Astrocyte of the cerebellum (primary cell): Measurements from ENCODE around the gene CMIP.

ENCODE experiments used
- DNase-seq: peaks from one replicate; pipeline ENCODE4 v3.0.0-alpha.2; 2011; ENCODE audit warnings: low read depth
- H3K4me3 ChIP-seq: 2 replicates; pipeline ENCODE4 v1.5.1; 2011; ENCODE audit warnings: mild to moderate bottlenecking, low read depth, low read length, moderate library complexity
- in situ Hi-C: cut with HindIII; loops from 2 replicates; pipeline ENCODE4 v1.10.0; 2017; ENCODE audit warnings: low sequenced_read_pairs
- TF ChIP-seq, protein P1 (sequence below): IDR thresholded peaks from 2 replicates; pipeline ENCODE4 v1.5.1; 2012; ENCODE audit warnings: low read length, low read depth, moderate library complexity, mild to moderate bottlenecking; ENCODE audit errors: missing control alignments

Gene CMIP

DNA sequence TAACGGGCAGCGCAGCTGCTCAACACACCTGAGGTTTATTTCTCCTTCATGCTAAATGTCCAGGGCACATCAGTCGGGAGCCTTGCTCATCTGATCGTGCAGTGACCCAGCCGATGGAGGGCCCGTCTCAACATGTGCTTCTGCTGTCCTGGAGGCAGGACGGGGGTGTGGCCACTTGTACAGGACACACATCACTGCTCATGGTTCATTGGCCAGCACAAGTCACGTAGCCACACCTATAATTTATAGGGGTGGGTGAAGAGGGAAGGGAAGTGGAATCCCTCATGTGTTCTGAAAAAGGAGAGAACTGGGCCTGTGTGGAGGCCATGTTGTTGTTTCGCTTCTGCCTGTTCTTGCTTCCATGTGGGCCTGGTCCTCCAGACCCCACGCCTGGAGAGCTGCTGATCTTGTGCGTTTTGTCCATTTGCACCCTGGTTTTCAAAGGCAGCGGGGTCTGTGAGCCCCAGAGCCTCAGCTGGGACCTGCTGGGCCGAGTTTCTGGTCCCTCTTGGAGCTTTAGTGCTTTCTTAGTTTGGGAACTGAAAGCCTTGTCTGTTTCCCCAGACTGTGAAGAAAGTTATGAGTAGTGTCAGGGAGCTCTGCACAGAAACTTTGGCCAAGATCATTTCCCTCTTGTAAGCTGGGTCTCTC is 60.5 kb downstream of the CMIP start:
- no peak for DNase-seq
- TF ChIP-seq, protein P1, sequence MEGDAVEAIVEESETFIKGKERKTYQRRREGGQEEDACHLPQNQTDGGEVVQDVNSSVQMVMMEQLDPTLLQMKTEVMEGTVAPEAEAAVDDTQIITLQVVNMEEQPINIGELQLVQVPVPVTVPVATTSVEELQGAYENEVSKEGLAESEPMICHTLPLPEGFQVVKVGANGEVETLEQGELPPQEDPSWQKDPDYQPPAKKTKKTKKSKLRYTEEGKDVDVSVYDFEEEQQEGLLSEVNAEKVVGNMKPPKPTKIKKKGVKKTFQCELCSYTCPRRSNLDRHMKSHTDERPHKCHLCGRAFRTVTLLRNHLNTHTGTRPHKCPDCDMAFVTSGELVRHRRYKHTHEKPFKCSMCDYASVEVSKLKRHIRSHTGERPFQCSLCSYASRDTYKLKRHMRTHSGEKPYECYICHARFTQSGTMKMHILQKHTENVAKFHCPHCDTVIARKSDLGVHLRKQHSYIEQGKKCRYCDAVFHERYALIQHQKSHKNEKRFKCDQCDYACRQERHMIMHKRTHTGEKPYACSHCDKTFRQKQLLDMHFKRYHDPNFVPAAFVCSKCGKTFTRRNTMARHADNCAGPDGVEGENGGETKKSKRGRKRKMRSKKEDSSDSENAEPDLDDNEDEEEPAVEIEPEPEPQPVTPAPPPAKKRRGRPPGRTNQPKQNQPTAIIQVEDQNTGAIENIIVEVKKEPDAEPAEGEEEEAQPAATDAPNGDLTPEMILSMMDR: no peak
- H3K4me3 ChIP-seq: no peak overlapping the region
- in situ Hi-C loops: no loop called here

- in situ Hi-C loops: no loop called here
- DNase-seq: no peak
- H3K4me3 ChIP-seq: no peak overlapping the region
- TF ChIP-seq, protein P1: no peak
Measured at GRCh38 chr16:81509404-81509803, 64.8 kb downstream of the CMIP start.

DNA sequence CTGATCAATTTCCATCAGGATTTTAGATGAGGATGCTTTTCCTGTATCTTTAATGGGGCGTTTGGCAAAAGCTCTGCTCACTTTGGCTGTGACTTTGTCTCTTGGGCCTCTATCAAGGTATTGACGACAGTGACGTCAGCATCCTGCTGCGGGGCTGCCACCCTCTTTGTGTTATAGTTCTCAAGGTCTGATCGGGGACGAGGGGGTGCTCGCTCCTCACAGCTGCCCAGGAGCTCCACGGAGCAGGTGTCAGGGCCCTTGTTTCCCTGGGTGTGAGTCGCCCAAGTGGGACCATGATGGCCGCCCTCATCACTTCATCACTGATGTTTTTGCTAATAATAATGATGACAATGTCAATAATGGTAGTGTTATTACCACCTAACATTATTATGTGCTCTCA is 65.4 kb downstream of the CMIP start:
- no peak overlapping the region for H3K4me3 ChIP-seq
- TF ChIP-seq, protein P1: no peak
- in situ Hi-C loops: no loop called here
- no peak for DNase-seq

- no peak overlapping the region for H3K4me3 ChIP-seq
- peak; percentile 22 for DNase-seq
- in situ Hi-C loops: no loop called here
- TF ChIP-seq, protein P1: no peak
Measured at GRCh38 chr16:81511371-81511770, 66.8 kb downstream of the CMIP start.

DNA sequence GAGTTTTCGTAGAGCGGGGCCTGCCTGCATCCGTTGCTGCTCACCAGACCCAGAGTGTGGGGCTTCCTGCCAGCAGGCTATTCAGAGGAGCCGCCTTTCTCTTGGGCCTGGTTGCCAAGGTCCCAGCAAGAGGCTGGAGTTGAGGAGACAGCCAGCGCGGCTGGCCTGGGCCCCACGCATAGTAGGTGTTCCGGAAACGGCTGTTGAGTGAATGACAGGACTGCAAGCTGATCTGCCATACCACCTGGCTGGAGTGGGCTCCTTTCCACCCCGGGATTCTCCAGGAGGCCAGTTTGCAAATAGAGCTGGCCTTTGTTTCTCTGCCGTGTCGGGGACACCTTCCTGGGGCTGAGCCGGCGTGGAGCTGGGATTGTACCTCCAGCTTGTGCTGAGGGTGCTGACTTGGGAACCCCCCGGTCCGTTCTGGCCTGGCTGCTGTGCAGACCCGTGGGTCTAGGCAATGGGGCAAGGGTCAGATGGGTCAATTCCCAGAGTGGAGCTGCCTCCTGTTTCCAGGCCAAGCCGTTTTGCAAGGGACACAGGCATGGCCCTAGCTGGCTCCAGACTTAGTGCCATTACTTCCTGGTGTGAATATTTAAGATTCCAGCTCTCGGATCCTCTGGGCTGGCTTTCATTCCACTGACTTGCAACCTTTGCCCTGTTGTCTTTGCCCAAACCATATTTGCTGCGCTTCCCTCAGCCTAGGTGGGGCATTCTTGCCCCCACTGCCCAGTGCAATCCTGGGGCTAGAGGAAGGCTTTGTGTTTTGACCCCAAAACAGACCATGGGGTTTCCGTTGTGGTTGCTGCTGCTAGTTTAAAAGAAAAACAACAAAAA is 68.8 kb downstream of the CMIP start:
- peak; percentile 46 for DNase-seq
- in situ Hi-C loops: no loop called here
- TF ChIP-seq, protein P1: no peak
- no peak overlapping the region for H3K4me3 ChIP-seq

DNA sequence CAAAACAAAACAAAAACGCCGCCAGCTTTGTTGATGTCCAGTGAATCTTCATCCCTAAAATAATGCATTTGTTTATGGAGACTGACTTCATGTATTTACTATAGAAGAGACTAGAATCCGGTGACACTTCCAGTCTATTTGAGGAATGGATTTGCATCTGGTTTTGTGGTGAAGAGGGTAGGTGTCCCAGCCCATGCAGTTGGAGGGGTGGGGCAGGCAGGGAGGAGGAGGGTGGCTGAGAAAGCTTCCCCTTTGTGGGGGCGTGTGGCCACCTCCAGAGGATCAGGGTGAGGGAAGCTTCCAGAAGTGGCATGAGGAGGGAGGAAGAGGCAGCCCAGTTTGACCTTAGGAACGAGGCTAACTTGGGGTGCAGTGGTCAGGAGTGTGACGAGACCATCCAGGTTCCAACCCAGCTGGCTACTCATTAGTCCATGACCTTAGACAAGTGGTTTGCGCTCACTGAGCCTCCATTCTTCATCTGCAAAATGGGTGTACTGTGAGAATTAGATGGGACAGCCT is 69.5 kb downstream of the CMIP start:
- no peak for DNase-seq
- H3K4me3 ChIP-seq: no peak overlapping the region
- in situ Hi-C loops: no loop called here
- TF ChIP-seq, protein P1: no peak
